ENCODE measurements around the gene MRPS34.

MRPS34 gene

GRCh38 chr16:1815461-1815860 lies 42.5 kb upstream of the MRPS34 start:
- no peak for DNase-seq
- H3K9me3 Mint-ChIP-seq, result no peaks in the 10 kb centered on the region
- TF ChIP-seq CTCF (IDR thresholded peaks at IDR 0.05), result no peak
- H3K27ac Mint-ChIP-seq, result no peak overlapping the region
- no peaks in the 10 kb centered on the region for H3K4me1 Mint-ChIP-seq
- no peaks in the 10 kb centered on the region for H3K27me3 Mint-ChIP-seq (ENCODE audit: low read depth, poor library complexity)
- H3K4me3 Mint-ChIP-seq, result no peak overlapping the region
- peaks cover 26% of the 10 kb centered on the region for H3K36me3 Mint-ChIP-seq (ENCODE audit: low read depth)

GRCh38 chr16:1812732-1813163 lies 39.8 kb upstream of the MRPS34 start:
- Mint-ChIP-seq H3K4me1 (no peaks in the 10 kb centered on the region), H3K27me3 (ENCODE audit: low read depth, poor library complexity) (no peaks in the 10 kb centered on the region), H3K36me3 (ENCODE audit: low read depth) (peaks cover 27% of the 10 kb centered on the region), H3K9me3 (no peaks in the 10 kb centered on the region), H3K4me3 (no peak overlapping the region), H3K27ac (no peak overlapping the region)
- peak; percentile 57 for DNase-seq
- peak; percentile 50 for TF ChIP-seq CTCF (IDR thresholded peaks at IDR 0.05)

- Mint-ChIP-seq H3K27me3 (ENCODE audit: low read depth, poor library complexity) (no peaks in the 10 kb centered on the region), H3K4me3 (no peak overlapping the region), H3K27ac (no peak overlapping the region), H3K4me1 (no peaks in the 10 kb centered on the region), H3K9me3 (peaks cover 13% of the 10 kb centered on the region), H3K36me3 (ENCODE audit: low read depth) (peaks cover 47% of the 10 kb centered on the region)
- no peak for DNase-seq
- no peak for TF ChIP-seq CTCF (IDR thresholded peaks at IDR 0.05)
These were observed 37.6 kb upstream of the MRPS34 start for GRCh38 chr16:1810536-1810935.

- no peaks in the 10 kb centered on the region for H3K4me1 Mint-ChIP-seq
- H3K27ac Mint-ChIP-seq, result no peak overlapping the region
- no peaks in the 10 kb centered on the region for H3K27me3 Mint-ChIP-seq (ENCODE audit: low read depth, poor library complexity)
- H3K36me3 Mint-ChIP-seq (ENCODE audit: low read depth), result peaks cover 47% of the 10 kb centered on the region
- no peak for DNase-seq
- H3K9me3 Mint-ChIP-seq, result peaks cover 14% of the 10 kb centered on the region
- TF ChIP-seq CTCF (IDR thresholded peaks at IDR 0.05), result no peak
- no peak overlapping the region for H3K4me3 Mint-ChIP-seq
These were observed 37.2 kb upstream of the MRPS34 start for GRCh38 chr16:1810106-1810505.

- TF ChIP-seq CTCF (IDR thresholded peaks at IDR 0.05), result no peak
- Mint-ChIP-seq H3K4me1 (no peaks in the 10 kb centered on the region), H3K27ac (no peak overlapping the region), H3K4me3 (no peak overlapping the region), H3K9me3 (peaks cover 14% of the 10 kb centered on the region), H3K27me3 (ENCODE audit: low read depth, poor library complexity) (no peaks in the 10 kb centered on the region), H3K36me3 (ENCODE audit: low read depth) (peaks cover 50% of the 10 kb centered on the region)
- no peak for DNase-seq
These were observed 36.4 kb upstream of the MRPS34 start for GRCh38 chr16:1809281-1809801.

- H3K27me3 Mint-ChIP-seq (ENCODE audit: low read depth, poor library complexity), result no peaks in the 10 kb centered on the region
- no peak overlapping the region for H3K4me3 Mint-ChIP-seq
- DNase-seq, result no peak
- no peak overlapping the region for H3K27ac Mint-ChIP-seq
- TF ChIP-seq CTCF (IDR thresholded peaks at IDR 0.05), result no peak
- no peaks in the 10 kb centered on the region for H3K4me1 Mint-ChIP-seq
- peaks cover 50% of the 10 kb centered on the region for H3K36me3 Mint-ChIP-seq (ENCODE audit: low read depth)
- peaks cover 14% of the 10 kb centered on the region for H3K9me3 Mint-ChIP-seq
These were observed 35.8 kb upstream of the MRPS34 start for GRCh38 chr16:1808691-1809090.
